Omental fat pad (tissue), 4 donors: Measurements from ENCODE around the gene PIGQ. TPM values are rescaled to one million over a fixed set of nuclear protein-coding genes. Genes with fewer than 3 reads are reported as not detected.

ENCODE experiments used
- ATAC-seq: fragments of 150-250 bp; one replicate; pipeline ENCODE4 v1.9.1; 2016; ENCODE audit warnings: mild to moderate bottlenecking, moderate library complexity; ENCODE audit not compliant: low FRiP score
- DNase-seq: peaks from one replicate; pipeline ENCODE4 v3.0.0-alpha.2; 2019; ENCODE audit warnings: low spot score
- total RNA-seq, 4 donors: library from RNA; depleted of rRNA; stranded (reverse); fragments of >200 nt; gene quantifications; one replicate each; pipeline ENCODE4 v1.1.0, GENCODE V29; 2016
- TF ChIP-seq, protein P1 (sequence below), 3 donors: fragments of 450-650 bp; IDR thresholded peaks; one replicate each; pipeline ENCODE4 v1.5.1; 2016 to 2017; ENCODE audit warnings: antibody characterized with exemption in 3 of 3, mild to moderate bottlenecking in 3 of 3, moderate library complexity in 2 of 3

PIGQ gene
- total RNA-seq, 4 donors from 2014 or later = 22.0 to 25.1 (median 23.8) TPM

DNA sequence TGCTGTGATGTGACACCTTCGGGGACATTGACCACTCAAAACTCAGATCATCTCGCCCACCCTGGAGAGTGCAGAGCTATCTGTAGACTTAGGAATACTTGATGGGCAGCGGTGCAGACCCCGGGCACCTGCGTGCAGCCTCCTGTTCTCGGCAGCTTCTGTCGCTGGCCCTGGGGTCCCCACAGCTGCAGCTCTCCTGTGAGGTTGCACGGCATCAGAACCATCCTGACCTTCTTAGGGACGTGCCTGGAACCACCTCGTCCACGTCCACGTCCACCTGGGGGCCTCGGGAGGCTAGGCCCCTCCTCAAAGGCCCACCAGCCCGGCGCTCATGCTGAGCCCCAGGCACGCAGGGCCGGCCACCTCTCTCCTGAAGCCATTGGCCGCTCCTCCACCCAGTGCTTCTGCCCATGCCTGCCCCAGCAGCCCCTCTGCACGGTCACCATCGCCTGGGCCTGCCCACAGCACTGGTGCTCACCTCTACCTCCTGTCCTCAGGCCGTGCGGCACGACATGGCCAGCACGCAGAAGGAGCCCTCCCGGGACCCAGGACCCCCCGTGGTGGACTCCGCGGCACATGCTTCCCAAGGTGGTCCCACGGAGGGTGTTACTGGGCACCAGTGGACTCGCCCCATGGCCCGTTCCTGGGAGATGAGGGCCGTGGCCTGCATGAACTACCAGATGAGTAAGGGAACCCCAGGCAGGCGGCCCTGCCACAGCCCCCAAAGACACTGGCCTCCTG, 58.7 kb downstream of the PIGQ start:
- TF ChIP-seq, protein P1, sequence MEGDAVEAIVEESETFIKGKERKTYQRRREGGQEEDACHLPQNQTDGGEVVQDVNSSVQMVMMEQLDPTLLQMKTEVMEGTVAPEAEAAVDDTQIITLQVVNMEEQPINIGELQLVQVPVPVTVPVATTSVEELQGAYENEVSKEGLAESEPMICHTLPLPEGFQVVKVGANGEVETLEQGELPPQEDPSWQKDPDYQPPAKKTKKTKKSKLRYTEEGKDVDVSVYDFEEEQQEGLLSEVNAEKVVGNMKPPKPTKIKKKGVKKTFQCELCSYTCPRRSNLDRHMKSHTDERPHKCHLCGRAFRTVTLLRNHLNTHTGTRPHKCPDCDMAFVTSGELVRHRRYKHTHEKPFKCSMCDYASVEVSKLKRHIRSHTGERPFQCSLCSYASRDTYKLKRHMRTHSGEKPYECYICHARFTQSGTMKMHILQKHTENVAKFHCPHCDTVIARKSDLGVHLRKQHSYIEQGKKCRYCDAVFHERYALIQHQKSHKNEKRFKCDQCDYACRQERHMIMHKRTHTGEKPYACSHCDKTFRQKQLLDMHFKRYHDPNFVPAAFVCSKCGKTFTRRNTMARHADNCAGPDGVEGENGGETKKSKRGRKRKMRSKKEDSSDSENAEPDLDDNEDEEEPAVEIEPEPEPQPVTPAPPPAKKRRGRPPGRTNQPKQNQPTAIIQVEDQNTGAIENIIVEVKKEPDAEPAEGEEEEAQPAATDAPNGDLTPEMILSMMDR (IDR thresholded peaks at IDR 0.05) = no peak
- DNase-seq = no peak
- no peak for ATAC-seq

DNA sequence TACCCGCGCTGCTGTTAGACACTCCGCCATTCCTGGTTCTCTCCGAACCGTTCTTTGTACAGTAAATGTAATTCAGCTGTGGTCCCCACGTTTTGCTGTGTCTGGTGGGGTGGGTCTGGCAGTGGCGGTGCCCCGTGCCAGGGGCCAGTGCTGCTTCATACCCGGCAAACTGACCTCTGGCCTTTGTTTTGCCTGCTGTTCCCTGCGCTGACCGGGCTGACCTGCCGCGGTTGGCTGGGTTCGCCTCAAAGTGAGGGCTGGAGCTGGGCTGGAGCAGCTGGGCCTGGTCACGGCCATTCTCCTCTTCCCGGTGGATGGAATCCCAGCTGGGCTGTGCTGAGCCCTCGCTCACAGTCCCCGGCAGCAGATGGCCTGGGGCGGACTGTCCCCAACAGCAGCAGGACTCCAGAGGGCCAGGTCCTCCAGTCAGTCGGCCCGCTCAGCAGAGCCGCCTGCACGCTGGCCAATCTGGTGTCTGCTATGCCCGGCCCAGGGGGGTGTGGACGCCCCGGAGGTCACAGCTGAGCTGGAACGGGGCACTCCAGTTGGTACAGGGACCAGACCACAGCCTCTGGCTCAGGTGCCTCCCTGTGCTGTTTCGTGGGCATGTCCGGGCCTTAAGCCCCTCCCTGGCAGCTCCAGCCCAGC, 59.5 kb downstream of the PIGQ start:
- ATAC-seq (no peak), DNase-seq (no peak)
- TF ChIP-seq, protein P1 (IDR thresholded peaks at IDR 0.05) = no peak

DNA sequence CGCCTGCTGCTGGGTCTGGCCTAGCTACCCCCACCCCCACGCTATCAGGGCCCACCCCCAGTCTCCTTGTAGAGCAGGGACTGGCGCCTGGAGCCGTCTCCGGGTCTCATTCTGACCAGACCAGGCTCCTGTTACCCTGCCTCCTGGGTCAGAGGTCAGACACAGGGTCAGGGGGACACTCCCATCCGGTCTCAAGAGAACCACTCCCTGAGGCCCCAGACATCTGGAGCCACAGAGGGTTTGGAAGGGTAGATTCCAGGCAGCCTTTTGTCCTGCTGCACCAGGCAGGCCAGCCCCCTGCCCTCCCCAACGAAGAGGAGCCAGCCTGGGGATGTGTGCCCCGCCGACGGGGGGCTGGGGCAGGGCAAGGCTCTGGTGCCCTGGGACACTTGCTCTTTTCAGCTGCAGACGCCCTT, 60.1 kb downstream of the PIGQ start:
- no peak for DNase-seq
- no peak for ATAC-seq
- TF ChIP-seq, protein P1 (IDR thresholded peaks at IDR 0.05) = no peak

DNA sequence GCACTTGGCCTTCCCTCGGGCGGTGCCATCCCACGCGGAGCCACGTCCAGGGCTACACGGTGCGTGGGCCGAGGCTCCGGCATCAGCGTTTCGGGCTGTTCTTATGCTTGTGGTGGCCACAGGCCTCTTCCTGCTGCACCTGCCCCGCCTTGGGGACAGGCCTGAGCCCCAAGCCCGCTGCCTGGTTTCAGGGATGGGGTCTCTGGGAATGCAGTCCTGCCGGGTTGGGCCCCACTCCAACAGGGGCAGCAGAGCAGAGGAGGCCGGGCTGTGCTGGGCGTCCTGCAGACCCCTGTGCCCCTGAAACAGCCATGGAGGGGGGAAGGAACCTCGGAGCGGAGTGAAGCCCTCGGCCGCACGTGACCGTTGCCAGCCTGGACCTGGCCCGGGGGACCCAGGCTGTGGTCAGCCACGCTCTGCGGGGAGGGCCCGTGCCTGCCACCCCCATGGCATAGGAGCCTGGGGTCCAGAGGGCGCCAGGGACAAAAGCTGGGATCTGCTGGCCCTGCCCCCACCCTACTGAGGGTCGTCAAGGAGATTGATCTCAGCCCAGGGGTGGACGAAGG, 60.6 kb downstream of the PIGQ start:
- TF ChIP-seq, protein P1 (IDR thresholded peaks at IDR 0.05) = no peak
- no peak for ATAC-seq

DNA sequence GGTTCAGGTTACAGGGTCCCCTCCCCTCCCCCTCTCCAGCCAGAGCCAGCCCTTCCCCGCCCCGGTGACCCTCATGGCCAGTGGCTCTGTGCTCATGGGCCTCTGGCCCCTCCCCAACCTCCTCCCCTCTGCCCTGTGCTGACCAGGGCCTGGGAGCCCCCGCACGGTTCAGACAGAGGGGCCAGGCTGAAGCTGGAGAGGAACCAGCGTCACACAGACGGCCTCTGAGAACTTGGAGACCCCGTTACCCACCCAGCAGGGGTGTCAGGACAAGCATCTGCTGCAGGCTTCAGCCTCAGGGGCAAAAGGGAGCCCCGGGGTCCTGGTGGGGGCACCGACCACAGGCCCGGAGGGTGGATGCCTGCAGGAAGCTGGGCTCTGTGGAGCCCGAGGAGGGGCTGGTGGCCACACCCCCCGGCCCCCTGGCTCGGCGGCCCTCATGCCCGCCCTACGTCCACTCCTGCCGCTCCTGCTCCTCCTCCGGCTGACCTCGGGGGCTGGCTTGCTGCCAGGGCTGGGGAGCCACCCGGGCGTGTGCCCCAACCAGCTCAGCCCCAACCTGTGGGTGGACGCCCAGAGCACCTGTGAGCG, 61.1 kb downstream of the PIGQ start, which contains the start of gene WFIKKN1:
Gene WFIKKN1 (plus strand): TSS at position 171 of the 591 bp plus-strand sequence. CDS start 269 bp downstream, at position 440.
- TF ChIP-seq, protein P1 (IDR thresholded peaks at IDR 0.05) = no peak
- DNase-seq (no peak), ATAC-seq (no peak)

More for the DNA sequence above, 60.6 kb downstream of the PIGQ start:
- DNase-seq = no peak

DNA sequence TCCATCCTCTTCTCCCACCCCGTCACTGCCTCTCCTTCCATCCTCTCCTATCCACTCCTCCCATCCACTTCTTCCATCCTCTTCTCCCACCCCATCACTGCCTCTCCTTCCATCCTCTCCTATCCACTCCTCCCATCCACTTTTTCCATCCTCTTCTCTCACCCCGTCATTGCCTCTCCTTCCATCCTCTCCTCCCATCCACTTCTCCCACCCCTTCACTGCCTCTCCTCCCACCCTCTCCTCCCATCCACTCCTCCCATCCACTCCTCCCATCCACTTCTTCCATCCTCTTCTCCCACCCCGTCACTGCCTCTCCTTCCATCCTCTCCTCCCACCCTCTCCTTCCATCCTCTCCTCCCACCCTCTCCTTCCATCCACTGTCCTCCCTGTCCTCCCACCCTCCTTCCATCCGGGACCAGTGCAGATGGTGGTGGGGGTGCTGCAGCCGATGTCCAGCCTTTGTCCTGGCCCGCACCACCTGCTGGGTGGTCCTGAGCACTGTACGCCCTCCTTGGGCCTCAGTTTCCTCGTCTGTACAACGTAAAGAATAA, 62.1 kb downstream of the PIGQ start:
- ATAC-seq = no peak
- no peak for DNase-seq
- TF ChIP-seq, protein P1 (IDR thresholded peaks at IDR 0.05) = no peak
